ENCODE measurements around the gene PRDM9. TPM values are rescaled to one million over a fixed set of nuclear protein-coding genes. Genes with fewer than 3 reads are reported as not detected.

PRDM9 gene
- total RNA-seq, 1 donor from 2014 or later = not detected

GRCh38 chr5:23528677-23529076 is 21.3 kb downstream of the PRDM9 start:
- no peaks in the 10 kb centered on the region for H3K36me3 Mint-ChIP-seq (ENCODE audit: low read depth)

GRCh38 chr5:23530571-23530970 is 23.2 kb downstream of the PRDM9 start:
- H3K27me3 Mint-ChIP-seq (ENCODE audit: low read depth) = no peaks in the 10 kb centered on the region
- DNase-seq (ENCODE audit: low read depth, low spot score) = no peak
- H3K4me3 Mint-ChIP-seq = no peak overlapping the region
- no peaks in the 10 kb centered on the region for H3K4me1 Mint-ChIP-seq
- no peak overlapping the region for H3K27ac Mint-ChIP-seq (ENCODE audit: unreplicated experiment)
- H3K36me3 Mint-ChIP-seq (ENCODE audit: low read depth) = no peaks in the 10 kb centered on the region
- H3K9me3 Mint-ChIP-seq = peaks cover 17% of the 10 kb centered on the region
- no peak for TF ChIP-seq CTCF (conservative IDR thresholded peaks at IDR 0.05)

More at GRCh38 chr5:23528677-23529076, 21.3 kb downstream of the PRDM9 start:
- Mint-ChIP-seq H3K9me3 (peaks cover 20% of the 10 kb centered on the region), H3K27ac (ENCODE audit: unreplicated experiment) (no peak overlapping the region), H3K4me3 (no peak overlapping the region), H3K4me1 (no peaks in the 10 kb centered on the region), H3K27me3 (ENCODE audit: low read depth) (no peaks in the 10 kb centered on the region)
- no peak for TF ChIP-seq CTCF (conservative IDR thresholded peaks at IDR 0.05)
- DNase-seq (ENCODE audit: low read depth, low spot score) = no peak

GRCh38 chr5:23571059-23571458 is 63.6 kb downstream of the PRDM9 start:
- Mint-ChIP-seq H3K9me3 (peaks cover 3% of the 10 kb centered on the region), H3K4me3 (no peak overlapping the region), H3K36me3 (ENCODE audit: low read depth) (no peaks in the 10 kb centered on the region), H3K27me3 (ENCODE audit: low read depth) (no peaks in the 10 kb centered on the region), H3K4me1 (peaks cover 6% of the 10 kb centered on the region), H3K27ac (ENCODE audit: unreplicated experiment) (no peak overlapping the region)
- no peak for DNase-seq (ENCODE audit: low read depth, low spot score)
- TF ChIP-seq CTCF (conservative IDR thresholded peaks at IDR 0.05) = no peak

Measured in neural crest cell (in vitro differentiated cells).